GM12878 (cell line): ENCODE data around the gene CBR4. TPM values are rescaled to one million over a fixed set of nuclear protein-coding genes. Genes with fewer than 3 reads are reported as not detected.
A peak's percentile ranks its signal among the peaks of the same experiment; 100 is the strongest.

Source experiments
- CBFB ChIP-seq: IDR thresholded peaks from 2 replicates; pipeline ENCODE4 v1.6.1; 2016; ENCODE audit warnings: antibody characterized with exemption, low read depth
- CHD1 ChIP-seq: IDR thresholded peaks from 2 replicates; pipeline ENCODE4 v1.6.1; 2012; ENCODE audit warnings: low read depth, low read length, improper control_type of control experiment
- CHD4 ChIP-seq: fragments of 200-600 bp; sonication (generic); IDR thresholded peaks from 2 replicates; pipeline ENCODE4 v1.6.1; 2016; ENCODE audit warnings: mild to moderate bottlenecking
- CREM ChIP-seq: IDR thresholded peaks from 2 replicates; pipeline ENCODE4 v1.6.1; 2014; ENCODE audit warnings: antibody characterized with exemption, low read depth
- ETV6 ChIP-seq, 2 experiments: fragments of 450-650 bp in 1 of 2; IDR thresholded peaks in 1 of 2; conservative IDR thresholded peaks in 1 of 2; 2 replicates each; pipeline ENCODE4 v1.6.1; 2014; ENCODE audit warnings: antibody characterized with exemption in 1 of 2, borderline replicate concordance in 1 of 2, low read depth in 1 of 2, mild to moderate bottlenecking in 1 of 2, moderate library complexity in 1 of 2
- IKZF2 ChIP-seq, 2 experiments: fragments of 450-650 bp; IDR thresholded peaks; 2 replicates each; pipeline ENCODE4 v1.6.1; 2017; ENCODE audit warnings: mild to moderate bottlenecking in 2 of 2, moderate library complexity in 2 of 2
- KAT2A ChIP-seq: conservative IDR thresholded peaks from 2 replicates; pipeline ENCODE4 v1.6.1; 2011; ENCODE audit warnings: low read depth, low read length; ENCODE audit not compliant: control insufficient read depth
- NFYB ChIP-seq: IDR thresholded peaks from 2 replicates; pipeline ENCODE4 v1.6.1; 2011; ENCODE audit warnings: low read depth, mild to moderate bottlenecking, low read length, improper control_type of control experiment, moderate library complexity; ENCODE audit not compliant: insufficient read depth
- NRF1 ChIP-seq: conservative IDR thresholded peaks from 2 replicates; pipeline ENCODE4 v1.6.1; 2011; ENCODE audit warnings: mild to moderate bottlenecking, low read depth, low read length, improper control_type of control experiment
- PML ChIP-seq: IDR thresholded peaks from 2 replicates; pipeline ENCODE4 v1.6.1; 2012; ENCODE audit warnings: low read length, inconsistent platforms
- POLR2A ChIP-seq: IDR thresholded peaks from 2 replicates; pipeline ENCODE4 v1.6.1; 2011; ENCODE audit warnings: low read depth, mild to moderate bottlenecking, low read length
- ZSCAN29 ChIP-seq: fragments of 450-650 bp; IDR thresholded peaks from 2 replicates; pipeline ENCODE4 v1.6.1; 2017; ENCODE audit warnings: mild to moderate bottlenecking, moderate library complexity
- polyA plus RNA-seq, 11 experiments: library from polyadenylated mRNA; depleted of rRNA in 4 of 11; unstranded in 6 of 11; stranded (reverse) in 5 of 11; fragments of >200 nt; fragmentation: Nextera tagmentation in 4 of 11; fragmentation: Illumina TruSeq in 1 of 11; extraction: Ambion mirVana in 4 of 11; extraction: Trizol in 1 of 11; gene quantifications; 1 replicate in 1 of 11; 2 replicates in 10 of 11; pipeline versions ENCODE4 v1.2.1 to v1.2.3, GENCODE V29; 2011 to 2016; ENCODE audit warnings: inconsistent platforms in 2 of 11, missing spikeins in 2 of 11, low read depth in 1 of 11
- total RNA-seq, 4 experiments: library from RNA; depleted of rRNA in 3 of 4; stranded (reverse); fragments of >200 nt in 3 of 4; fragmentation: Illumina TruSeq in 1 of 4; extraction: Trizol in 1 of 4; gene quantifications; 2 replicates each; pipeline versions ENCODE4 v1.2.1 to v1.2.3, GENCODE V29; 2013 to 2021
- TF ChIP-seq, protein P1 (sequence below): fragments of 450-650 bp; formaldehyde crosslinking; IDR thresholded peaks from 2 replicates; pipeline ENCODE4 v1.4.0; 2020; ENCODE audit warnings: mild to moderate bottlenecking, moderate library complexity
- TF ChIP-seq, protein P2 (sequence below): fragments of 450-650 bp; IDR thresholded peaks from 2 replicates; pipeline ENCODE4 v1.6.1; 2016; ENCODE audit warnings: mild to moderate bottlenecking
- TF ChIP-seq, protein P3 (sequence below): IDR thresholded peaks from 2 replicates; pipeline ENCODE4 v1.6.1; 2011; ENCODE audit warnings: low read depth, mild to moderate bottlenecking, low read length, moderate library complexity, borderline replicate concordance; ENCODE audit errors: extremely low read depth
- TF ChIP-seq, protein P4 (sequence below): IDR thresholded peaks from 2 replicates; pipeline ENCODE4 v1.6.1; 2012; ENCODE audit warnings: low read depth, low read length, improper control_type of control experiment
- TF ChIP-seq, protein P5 (sequence below): fragments of 450-650 bp; IDR thresholded peaks from 2 replicates; pipeline ENCODE4 v1.6.1; 2018; ENCODE audit warnings: borderline replicate concordance, mild to moderate bottlenecking; ENCODE audit not compliant: partially characterized antibody

Gene CBR4
- total and polyA plus RNA-seq, 10 of the 15 experiments (the other 5 are each of a cell fraction or from before 2014, with no cell fraction given) = 17.3 to 38.8 (median 24.8) TPM

DNA sequence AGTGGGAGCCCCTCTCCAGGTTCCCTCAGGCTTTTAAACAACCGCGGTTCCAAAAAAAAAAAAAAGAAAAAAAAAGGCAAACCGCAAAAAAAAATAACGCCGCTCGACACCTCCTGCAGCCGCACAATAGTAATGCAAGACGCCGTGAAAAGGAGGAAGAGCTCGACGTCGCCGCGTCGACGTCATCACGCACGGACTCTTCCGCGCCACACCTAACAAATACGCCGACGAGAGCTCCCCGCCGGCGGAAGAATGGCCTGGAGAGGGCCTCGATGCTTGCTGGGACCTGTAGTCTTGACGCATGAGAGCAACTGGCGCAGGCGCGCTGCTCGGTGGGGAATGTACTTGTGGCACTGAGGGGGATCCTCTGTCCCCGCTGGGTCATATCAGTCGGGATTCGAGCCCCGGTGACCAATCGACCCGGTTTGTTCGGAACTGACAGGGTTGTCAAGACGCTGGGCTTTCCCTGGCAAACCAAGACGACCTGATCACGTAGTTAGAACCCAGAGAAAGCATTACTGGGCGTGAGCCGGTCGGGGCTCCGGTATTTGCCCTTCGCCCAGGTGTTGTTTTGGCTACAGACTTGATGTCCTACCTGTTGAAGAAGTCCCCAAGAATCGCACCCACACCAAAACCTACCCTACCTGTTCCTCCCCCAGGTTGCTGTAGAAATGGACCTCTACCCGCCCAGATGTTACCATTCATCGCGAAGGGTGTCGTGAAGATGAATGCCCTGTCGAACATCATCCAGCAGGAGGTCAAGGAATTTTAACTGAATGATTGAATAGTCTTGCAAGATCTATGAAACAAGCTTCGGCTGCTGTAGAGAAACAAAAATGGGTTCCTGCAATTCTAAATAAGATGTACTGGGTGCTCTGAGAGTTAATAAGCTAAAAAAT lies at the start of gene CBR4 (continued):
- TF ChIP-seq CHD4 (no peak), CBFB (peak; percentile 90), IKZF2 (IDR thresholded peaks at IDR 0.05) (no peak; a peak in 1 of 4 replicates), CREM (peak; percentile 95), KAT2A (no peak), POLR2A (peak; percentile 86), NRF1 (peak; percentile 86), ETV6 (conservative IDR thresholded peaks at IDR 0.05 in 1 of 2, IDR thresholded peaks at IDR 0.05 in 1 of 2; ENCODE audit: borderline replicate concordance in 1 of 2, low read depth in 1 of 2) (no peak), CHD1 (0 out of 2 replicates have a peak, but pooled peaks have one; percentile 16), PML (peak; percentile 90), NFYB (no peak), ZSCAN29 (no peak)
- TF ChIP-seq, protein P1, sequence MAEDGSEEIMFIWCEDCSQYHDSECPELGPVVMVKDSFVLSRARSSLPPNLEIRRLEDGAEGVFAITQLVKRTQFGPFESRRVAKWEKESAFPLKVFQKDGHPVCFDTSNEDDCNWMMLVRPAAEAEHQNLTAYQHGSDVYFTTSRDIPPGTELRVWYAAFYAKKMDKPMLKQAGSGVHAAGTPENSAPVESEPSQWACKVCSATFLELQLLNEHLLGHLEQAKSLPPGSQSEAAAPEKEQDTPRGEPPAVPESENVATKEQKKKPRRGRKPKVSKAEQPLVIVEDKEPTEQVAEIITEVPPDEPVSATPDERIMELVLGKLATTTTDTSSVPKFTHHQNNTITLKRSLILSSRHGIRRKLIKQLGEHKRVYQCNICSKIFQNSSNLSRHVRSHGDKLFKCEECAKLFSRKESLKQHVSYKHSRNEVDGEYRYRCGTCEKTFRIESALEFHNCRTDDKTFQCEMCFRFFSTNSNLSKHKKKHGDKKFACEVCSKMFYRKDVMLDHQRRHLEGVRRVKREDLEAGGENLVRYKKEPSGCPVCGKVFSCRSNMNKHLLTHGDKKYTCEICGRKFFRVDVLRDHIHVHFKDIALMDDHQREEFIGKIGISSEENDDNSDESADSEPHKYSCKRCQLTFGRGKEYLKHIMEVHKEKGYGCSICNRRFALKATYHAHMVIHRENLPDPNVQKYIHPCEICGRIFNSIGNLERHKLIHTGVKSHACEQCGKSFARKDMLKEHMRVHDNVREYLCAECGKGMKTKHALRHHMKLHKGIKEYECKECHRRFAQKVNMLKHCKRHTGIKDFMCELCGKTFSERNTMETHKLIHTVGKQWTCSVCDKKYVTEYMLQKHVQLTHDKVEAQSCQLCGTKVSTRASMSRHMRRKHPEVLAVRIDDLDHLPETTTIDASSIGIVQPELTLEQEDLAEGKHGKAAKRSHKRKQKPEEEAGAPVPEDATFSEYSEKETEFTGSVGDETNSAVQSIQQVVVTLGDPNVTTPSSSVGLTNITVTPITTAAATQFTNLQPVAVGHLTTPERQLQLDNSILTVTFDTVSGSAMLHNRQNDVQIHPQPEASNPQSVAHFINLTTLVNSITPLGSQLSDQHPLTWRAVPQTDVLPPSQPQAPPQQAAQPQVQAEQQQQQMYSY = no peak
- TF ChIP-seq, protein P2, sequence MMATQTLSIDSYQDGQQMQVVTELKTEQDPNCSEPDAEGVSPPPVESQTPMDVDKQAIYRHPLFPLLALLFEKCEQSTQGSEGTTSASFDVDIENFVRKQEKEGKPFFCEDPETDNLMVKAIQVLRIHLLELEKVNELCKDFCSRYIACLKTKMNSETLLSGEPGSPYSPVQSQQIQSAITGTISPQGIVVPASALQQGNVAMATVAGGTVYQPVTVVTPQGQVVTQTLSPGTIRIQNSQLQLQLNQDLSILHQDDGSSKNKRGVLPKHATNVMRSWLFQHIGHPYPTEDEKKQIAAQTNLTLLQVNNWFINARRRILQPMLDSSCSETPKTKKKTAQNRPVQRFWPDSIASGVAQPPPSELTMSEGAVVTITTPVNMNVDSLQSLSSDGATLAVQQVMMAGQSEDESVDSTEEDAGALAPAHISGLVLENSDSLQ = peak; percentile 62
- TF ChIP-seq, protein P3, sequence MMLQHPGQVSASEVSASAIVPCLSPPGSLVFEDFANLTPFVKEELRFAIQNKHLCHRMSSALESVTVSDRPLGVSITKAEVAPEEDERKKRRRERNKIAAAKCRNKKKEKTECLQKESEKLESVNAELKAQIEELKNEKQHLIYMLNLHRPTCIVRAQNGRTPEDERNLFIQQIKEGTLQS = no peak
- TF ChIP-seq, protein P4, sequence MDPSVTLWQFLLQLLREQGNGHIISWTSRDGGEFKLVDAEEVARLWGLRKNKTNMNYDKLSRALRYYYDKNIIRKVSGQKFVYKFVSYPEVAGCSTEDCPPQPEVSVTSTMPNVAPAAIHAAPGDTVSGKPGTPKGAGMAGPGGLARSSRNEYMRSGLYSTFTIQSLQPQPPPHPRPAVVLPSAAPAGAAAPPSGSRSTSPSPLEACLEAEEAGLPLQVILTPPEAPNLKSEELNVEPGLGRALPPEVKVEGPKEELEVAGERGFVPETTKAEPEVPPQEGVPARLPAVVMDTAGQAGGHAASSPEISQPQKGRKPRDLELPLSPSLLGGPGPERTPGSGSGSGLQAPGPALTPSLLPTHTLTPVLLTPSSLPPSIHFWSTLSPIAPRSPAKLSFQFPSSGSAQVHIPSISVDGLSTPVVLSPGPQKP = peak; percentile 62; the same call in 1 of the 2 replicates
- TF ChIP-seq, protein P5, sequence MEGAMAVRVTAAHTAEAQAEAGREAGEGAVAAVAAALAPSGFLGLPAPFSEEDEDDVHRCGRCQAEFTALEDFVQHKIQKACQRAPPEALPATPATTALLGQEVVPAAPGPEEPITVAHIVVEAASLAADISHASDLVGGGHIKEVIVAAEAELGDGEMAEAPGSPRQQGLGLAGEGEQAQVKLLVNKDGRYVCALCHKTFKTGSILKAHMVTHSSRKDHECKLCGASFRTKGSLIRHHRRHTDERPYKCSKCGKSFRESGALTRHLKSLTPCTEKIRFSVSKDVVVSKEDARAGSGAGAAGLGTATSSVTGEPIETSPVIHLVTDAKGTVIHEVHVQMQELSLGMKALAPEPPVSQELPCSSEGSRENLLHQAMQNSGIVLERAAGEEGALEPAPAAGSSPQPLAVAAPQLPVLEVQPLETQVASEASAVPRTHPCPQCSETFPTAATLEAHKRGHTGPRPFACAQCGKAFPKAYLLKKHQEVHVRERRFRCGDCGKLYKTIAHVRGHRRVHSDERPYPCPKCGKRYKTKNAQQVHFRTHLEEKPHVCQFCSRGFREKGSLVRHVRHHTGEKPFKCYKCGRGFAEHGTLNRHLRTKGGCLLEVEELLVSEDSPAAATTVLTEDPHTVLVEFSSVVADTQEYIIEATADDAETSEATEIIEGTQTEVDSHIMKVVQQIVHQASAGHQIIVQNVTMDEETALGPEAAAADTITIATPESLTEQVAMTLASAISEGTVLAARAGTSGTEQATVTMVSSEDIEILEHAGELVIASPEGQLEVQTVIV = peak; percentile 72
